ENCODE measurements around the gene NPAS3. TPM values are rescaled to one million over a fixed set of nuclear protein-coding genes. Genes with fewer than 3 reads are reported as not detected.

The NPAS3 gene
- total and polyA plus RNA-seq, 4 experiments from 2014 or later, result not detected

DNA sequence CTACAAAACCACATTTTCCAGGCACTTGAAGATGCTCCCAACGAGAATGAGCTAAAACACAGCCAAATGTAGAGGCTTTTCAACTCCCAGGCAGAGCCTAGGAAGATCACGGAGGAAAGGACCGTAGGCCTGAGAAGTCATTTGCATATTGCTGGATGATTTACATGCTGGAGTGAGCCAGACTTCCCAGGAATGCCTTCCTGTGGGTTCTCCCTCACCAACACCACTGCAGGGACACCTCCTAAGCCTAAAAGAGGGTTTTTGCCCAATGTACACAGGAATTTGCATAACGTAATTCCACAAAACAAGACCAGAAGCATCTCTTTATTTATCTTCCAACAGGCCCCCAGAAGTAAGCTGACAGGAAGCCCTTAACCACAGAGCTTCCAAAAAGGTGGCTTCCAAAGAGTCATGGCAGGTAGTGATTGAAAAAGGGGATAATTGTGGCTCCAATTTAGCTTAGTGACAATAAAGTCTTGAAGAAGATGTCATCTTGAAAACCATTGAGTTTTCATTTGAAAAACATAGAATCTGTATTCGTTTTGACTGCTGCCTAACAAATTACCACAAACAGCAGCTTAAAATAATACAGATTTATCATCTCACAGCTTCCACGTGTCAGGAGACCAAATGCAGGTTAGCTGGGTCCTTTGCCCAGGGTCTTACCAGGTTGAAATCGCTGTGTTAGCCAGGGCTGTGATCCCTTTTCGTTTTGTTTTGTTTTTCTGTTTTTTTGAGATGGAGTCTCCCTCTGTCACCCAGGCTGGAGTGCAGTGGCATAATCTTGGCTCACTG lies 896.0 kb downstream of the NPAS3 start:
- DNase-seq, result no peak
- Mint-ChIP-seq H3K27ac (no peak overlapping the region), H3K4me1 (peaks cover 0 to 7% (median 2%) of the 10 kb centered on the region in 4 donors), H3K27me3 (no peaks in the 10 kb centered on the region), H3K36me3 (no peaks in the 10 kb centered on the region), H3K9me3 (peaks cover 0 to 4% (median 0%) of the 10 kb centered on the region in 8 donors), H3K4me3 (no peak overlapping the region)
- no peaks in the 10 kb centered on the region for H3K9me3 ChIP-seq (ENCODE audit: control insufficient read depth in 1 of 2, low read length in 2 of 2)
- intact Hi-C loops (cut with micrococcal nuclease), result loop anchor here (1.0 kb wide), 1 partner anchor 394 kb away; no protein-coding TSS in a partner anchor
- POLR2A ChIA-PET (ENCODE audit: partially characterized antibody), result no interaction called here
- H3K4me1 ChIP-seq (ENCODE audit: insufficient read depth, low read length), result peaks cover 3% of the 10 kb centered on the region
- CTCF ChIA-PET (ENCODE audit: partially characterized antibody), result interaction anchor here (0.9 to 1.5 kb wide), 3 partner anchors 9 to 378 kb away, joined by 4 read pairs; no protein-coding TSS in a partner anchor
- H3K4me3 ChIP-seq (ENCODE audit: low read length in 2 of 2), result no peak overlapping the region
- H3K27ac ChIP-seq (ENCODE audit: low read depth, low read length), result no peak overlapping the region
- no peaks in the 10 kb centered on the region for H3K36me3 ChIP-seq (ENCODE audit: insufficient read depth, low read length)
- H3K27me3 ChIP-seq (ENCODE audit: insufficient read depth, low read length), result no peaks in the 10 kb centered on the region

GRCh38 chr14:33835261-33835655 lies 896.6 kb downstream of the NPAS3 start:
- H3K27me3 Mint-ChIP-seq, result no peaks in the 10 kb centered on the region
- CTCF ChIA-PET (ENCODE audit: partially characterized antibody), result interaction anchor here (0.9 to 1.5 kb wide), 2 partner anchors 8 to 378 kb away, joined by 4 read pairs; no protein-coding TSS in a partner anchor
- Histone ChIP-seq H3K27me3 (ENCODE audit: insufficient read depth, low read length) (no peaks in the 10 kb centered on the region), H3K4me1 (ENCODE audit: insufficient read depth, low read length) (peaks cover 7% of the 10 kb centered on the region), H3K9me3 (ENCODE audit: control insufficient read depth in 1 of 2, low read length in 2 of 2) (no peaks in the 10 kb centered on the region), H3K4me3 (ENCODE audit: low read length in 2 of 2) (no peak overlapping the region), H3K27ac (ENCODE audit: low read depth, low read length) (no peak overlapping the region), H3K36me3 (ENCODE audit: insufficient read depth, low read length) (no peaks in the 10 kb centered on the region)
- no peak for DNase-seq
- H3K27ac Mint-ChIP-seq, result no peak overlapping the region
- POLR2A ChIA-PET (ENCODE audit: partially characterized antibody), result no interaction called here
- no peaks in the 10 kb centered on the region for H3K36me3 Mint-ChIP-seq
- intact Hi-C loops (cut with micrococcal nuclease), result loop anchor here (1.0 kb wide), 1 partner anchor 393 kb away; no protein-coding TSS in a partner anchor
- H3K4me3 Mint-ChIP-seq, result no peak overlapping the region
- no peaks in the 10 kb centered on the region for H3K9me3 Mint-ChIP-seq
- H3K4me1 Mint-ChIP-seq, result peaks cover 0 to 10% (median 3%) of the 10 kb centered on the region in 4 donors

DNA sequence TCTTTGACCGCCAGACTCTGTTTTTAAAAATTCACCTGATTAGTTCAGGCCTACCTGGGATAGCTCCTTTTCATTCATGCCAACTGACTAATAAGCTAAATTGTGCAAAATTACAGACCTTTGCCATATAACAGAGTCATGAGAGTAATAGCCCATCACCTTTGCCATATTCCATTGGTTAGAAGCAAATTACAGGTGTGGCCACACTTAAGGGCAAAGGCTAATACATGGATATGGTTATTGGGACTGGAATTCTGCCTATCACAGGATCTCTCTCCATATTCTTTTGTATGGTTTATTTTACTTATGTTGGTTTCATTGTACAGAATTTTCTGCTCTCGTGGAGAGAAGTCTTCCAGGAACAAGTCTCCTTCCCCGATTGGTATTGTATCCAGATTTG lies 897.0 kb downstream of the NPAS3 start:
- H3K27ac Mint-ChIP-seq, result no peak overlapping the region
- POLR2A ChIA-PET (ENCODE audit: partially characterized antibody), result no interaction called here

DNA sequence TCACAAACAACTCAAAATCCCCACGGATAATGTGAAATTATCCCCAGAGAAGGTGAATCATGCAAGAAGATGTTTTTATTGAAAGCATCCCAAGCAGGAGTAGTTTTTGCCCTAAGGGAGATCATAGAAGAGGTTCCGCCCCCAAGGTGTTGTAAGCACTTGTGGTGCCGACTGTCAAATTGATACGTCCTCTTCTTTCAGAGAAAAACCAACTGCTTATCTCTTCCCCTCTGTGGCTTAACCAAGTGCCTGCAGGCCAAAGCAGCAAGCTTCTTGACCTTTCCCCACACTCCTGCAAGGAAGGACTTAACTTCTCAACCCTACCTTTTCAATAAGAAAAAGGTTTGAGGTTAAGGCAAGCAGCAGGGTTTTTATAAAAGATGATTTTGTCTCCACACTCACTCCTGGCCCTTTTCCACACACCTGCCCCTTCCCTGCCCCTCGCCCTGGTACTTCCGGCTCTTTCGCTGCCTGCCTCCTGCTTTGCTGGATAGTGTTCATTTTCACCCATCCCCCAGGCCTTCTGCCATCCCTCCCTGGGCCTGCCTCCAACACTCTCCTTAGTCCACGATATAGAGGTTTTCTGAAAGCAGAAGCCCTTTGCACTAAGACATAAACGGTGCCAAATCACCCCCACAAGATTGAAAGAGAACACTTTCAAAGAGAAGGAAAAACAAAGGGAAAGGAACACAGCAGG lies 897.7 kb downstream of the NPAS3 start:
- ChIA-PET POLR2A (ENCODE audit: partially characterized antibody) (no interaction called here), CTCF (ENCODE audit: partially characterized antibody) (interaction anchor here (0.8 to 3.5 kb wide), 4 partner anchors 10 to 393 kb away, joined by 3 to 33 read pairs (median 15); no protein-coding TSS in a partner anchor)
- H3K4me3 Mint-ChIP-seq, result no peak overlapping the region
- H3K4me1 Mint-ChIP-seq, result peaks cover 0 to 10% (median 3%) of the 10 kb centered on the region in 4 donors
- Histone ChIP-seq H3K4me1 (ENCODE audit: insufficient read depth, low read length) (peaks cover 7% of the 10 kb centered on the region), H3K36me3 (ENCODE audit: insufficient read depth, low read length) (no peaks in the 10 kb centered on the region), H3K4me3 (ENCODE audit: low read length in 2 of 2) (no peak overlapping the region), H3K27me3 (ENCODE audit: insufficient read depth, low read length) (no peaks in the 10 kb centered on the region), H3K27ac (ENCODE audit: low read depth, low read length) (no peak overlapping the region), H3K9me3 (ENCODE audit: control insufficient read depth in 1 of 2, low read length in 2 of 2) (no peaks in the 10 kb centered on the region)
- no peak for DNase-seq
- no peaks in the 10 kb centered on the region for H3K36me3 Mint-ChIP-seq
- no peaks in the 10 kb centered on the region for H3K27me3 Mint-ChIP-seq
- intact Hi-C loops (cut with micrococcal nuclease), result no loop called here
- no peaks in the 10 kb centered on the region for H3K9me3 Mint-ChIP-seq
- peak overlapping the region in 1 of 7 donors; percentile 39 for H3K27ac Mint-ChIP-seq

More for the DNA sequence above, 897.0 kb downstream of the NPAS3 start:
- Histone ChIP-seq H3K4me3 (ENCODE audit: low read length in 2 of 2) (no peak overlapping the region), H3K27ac (ENCODE audit: low read depth, low read length) (no peak overlapping the region), H3K4me1 (ENCODE audit: insufficient read depth, low read length) (peaks cover 7% of the 10 kb centered on the region), H3K36me3 (ENCODE audit: insufficient read depth, low read length) (no peaks in the 10 kb centered on the region), H3K27me3 (ENCODE audit: insufficient read depth, low read length) (no peaks in the 10 kb centered on the region), H3K9me3 (ENCODE audit: control insufficient read depth in 1 of 2, low read length in 2 of 2) (no peaks in the 10 kb centered on the region)
- Mint-ChIP-seq H3K9me3 (no peaks in the 10 kb centered on the region), H3K27me3 (no peaks in the 10 kb centered on the region), H3K4me1 (peaks cover 0 to 10% (median 3%) of the 10 kb centered on the region in 4 donors), H3K4me3 (no peak overlapping the region), H3K36me3 (no peaks in the 10 kb centered on the region)
- intact Hi-C loops (cut with micrococcal nuclease), result loop anchor here (1.0 kb wide), 1 partner anchor 393 kb away; no protein-coding TSS in a partner anchor
- CTCF ChIA-PET (ENCODE audit: partially characterized antibody), result interaction anchor here (1.5 to 3.5 kb wide), 2 partner anchors 262 to 377 kb away, joined by 4 to 27 read pairs; no protein-coding TSS in a partner anchor
- DNase-seq, result no peak

- H3K27me3 ChIP-seq (ENCODE audit: insufficient read depth, low read length), result no peaks in the 10 kb centered on the region
- Mint-ChIP-seq H3K4me3 (no peak overlapping the region), H3K27me3 (no peaks in the 10 kb centered on the region), H3K4me1 (peaks cover 0 to 10% (median 3%) of the 10 kb centered on the region in 4 donors), H3K27ac (no peak overlapping the region), H3K9me3 (no peaks in the 10 kb centered on the region), H3K36me3 (no peaks in the 10 kb centered on the region)
- no peak overlapping the region for H3K4me3 ChIP-seq (ENCODE audit: low read length in 2 of 2)
- H3K4me1 ChIP-seq (ENCODE audit: insufficient read depth, low read length), result peaks cover 7% of the 10 kb centered on the region
- no peaks in the 10 kb centered on the region for H3K9me3 ChIP-seq (ENCODE audit: control insufficient read depth in 1 of 2, low read length in 2 of 2)
- CTCF ChIA-PET (ENCODE audit: partially characterized antibody), result interaction anchor here (0.8 to 3.5 kb wide), 7 partner anchors 11 to 485 kb away, joined by 3 to 33 read pairs (median 4); no protein-coding TSS in a partner anchor
- H3K27ac ChIP-seq (ENCODE audit: low read depth, low read length), result no peak overlapping the region
- POLR2A ChIA-PET (ENCODE audit: partially characterized antibody), result no interaction called here
- no peak for DNase-seq
- intact Hi-C loops (cut with micrococcal nuclease), result no loop called here
- H3K36me3 ChIP-seq (ENCODE audit: insufficient read depth, low read length), result no peaks in the 10 kb centered on the region
These were observed 898.4 kb downstream of the NPAS3 start for GRCh38 chr14:33836900-33837577.

- Histone ChIP-seq H3K27ac (ENCODE audit: low read depth, low read length) (no peak overlapping the region), H3K4me1 (ENCODE audit: insufficient read depth, low read length) (peaks cover 7% of the 10 kb centered on the region), H3K9me3 (ENCODE audit: control insufficient read depth in 1 of 2, low read length in 2 of 2) (no peaks in the 10 kb centered on the region), H3K4me3 (ENCODE audit: low read length in 2 of 2) (no peak overlapping the region), H3K36me3 (ENCODE audit: insufficient read depth, low read length) (no peaks in the 10 kb centered on the region), H3K27me3 (ENCODE audit: insufficient read depth, low read length) (no peaks in the 10 kb centered on the region)
- Mint-ChIP-seq H3K4me3 (no peak overlapping the region), H3K27me3 (no peaks in the 10 kb centered on the region), H3K36me3 (no peaks in the 10 kb centered on the region), H3K27ac (no peak overlapping the region), H3K4me1 (peaks cover 0 to 10% (median 3%) of the 10 kb centered on the region in 4 donors), H3K9me3 (no peaks in the 10 kb centered on the region)
- intact Hi-C loops (cut with micrococcal nuclease), result no loop called here
- POLR2A ChIA-PET (ENCODE audit: partially characterized antibody), result interaction anchor here (0.7 kb wide), 1 partner anchor 375 kb away, joined by 3 read pairs; no protein-coding TSS in a partner anchor
- DNase-seq, result no peak
- CTCF ChIA-PET (ENCODE audit: partially characterized antibody), result interaction anchor here (0.9 to 3.5 kb wide), 14 partner anchors 10 to 484 kb away, joined by 3 to 33 read pairs (median 4); no protein-coding TSS in a partner anchor
These were observed 899.4 kb downstream of the NPAS3 start for GRCh38 chr14:33837943-33838683.

All from CD4-positive, alpha-beta memory T cell (primary cell).